ENCODE measurements around the gene ZNF892. TPM values are rescaled to one million over a fixed set of nuclear protein-coding genes. Genes with fewer than 3 reads are reported as not detected.

ZNF892 gene
- polyA plus RNA-seq, 1 experiment: 1.6 TPM

GRCh38 chr2:95174031-95174542 lies 33.2 kb upstream of the ZNF892 start:
- ChIA-PET CTCF (no interaction called here), POLR2A (no interaction called here)
- H3K27ac ChIP-seq (ENCODE audit: low read depth, low read length): no peak overlapping the region
- no peaks in the 10 kb centered on the region for H3K27me3 ChIP-seq (ENCODE audit: control insufficient read depth, insufficient read depth, low read length)
- no peak for TF ChIP-seq CTCF (IDR thresholded peaks at IDR 0.05; ENCODE audit: low read depth, low read length)
- DNase-seq (ENCODE audit: low read depth, low spot score): no peak
- H3K9me3 ChIP-seq (ENCODE audit: control insufficient read depth, insufficient read depth, low read length): no peaks in the 10 kb centered on the region; the same call in 1 of the 2 replicates
- H3K4me3 ChIP-seq (ENCODE audit: low read depth, low read length): no peak overlapping the region

GRCh38 chr2:95179451-95179850 lies 27.9 kb upstream of the ZNF892 start:
- H3K27me3 ChIP-seq (ENCODE audit: control insufficient read depth, insufficient read depth, low read length): no peaks in the 10 kb centered on the region
- TF ChIP-seq CTCF (IDR thresholded peaks at IDR 0.05; ENCODE audit: low read depth, low read length): no peak
- DNase-seq (ENCODE audit: low read depth, low spot score): no peak
- ChIA-PET CTCF (no interaction called here), POLR2A (no interaction called here)
- H3K4me3 ChIP-seq (ENCODE audit: low read depth, low read length): no peak overlapping the region
- H3K27ac ChIP-seq (ENCODE audit: low read depth, low read length): no peak overlapping the region
- H3K9me3 ChIP-seq (ENCODE audit: control insufficient read depth, insufficient read depth, low read length): peaks cover 21% of the 10 kb centered on the region

GRCh38 chr2:95181774-95182173 lies 25.5 kb upstream of the ZNF892 start:
- TF ChIP-seq CTCF (IDR thresholded peaks at IDR 0.05; ENCODE audit: low read depth, low read length): no peak
- Histone ChIP-seq H3K27me3 (ENCODE audit: control insufficient read depth, insufficient read depth, low read length) (no peaks in the 10 kb centered on the region), H3K9me3 (ENCODE audit: control insufficient read depth, insufficient read depth, low read length) (peaks cover 24% of the 10 kb centered on the region), H3K4me3 (ENCODE audit: low read depth, low read length) (no peak overlapping the region), H3K27ac (ENCODE audit: low read depth, low read length) (no peak overlapping the region)
- ChIA-PET CTCF (no interaction called here), POLR2A (no interaction called here)
- no peak for DNase-seq (ENCODE audit: low read depth, low spot score)

GRCh38 chr2:95185197-95185596 lies 22.1 kb upstream of the ZNF892 start:
- Histone ChIP-seq H3K27me3 (ENCODE audit: control insufficient read depth, insufficient read depth, low read length) (no peaks in the 10 kb centered on the region), H3K27ac (ENCODE audit: low read depth, low read length) (no peak overlapping the region), H3K9me3 (ENCODE audit: control insufficient read depth, insufficient read depth, low read length) (peaks cover 20% of the 10 kb centered on the region), H3K4me3 (ENCODE audit: low read depth, low read length) (no peak overlapping the region)
- TF ChIP-seq CTCF (IDR thresholded peaks at IDR 0.05; ENCODE audit: low read depth, low read length): no peak
- CTCF ChIA-PET: no interaction called here
- POLR2A ChIA-PET: no interaction called here
- DNase-seq (ENCODE audit: low read depth, low spot score): no peak

GRCh38 chr2:95185973-95186372 lies 21.3 kb upstream of the ZNF892 start:
- no peak for DNase-seq (ENCODE audit: low read depth, low spot score)
- CTCF ChIA-PET: no interaction called here
- Histone ChIP-seq H3K9me3 (ENCODE audit: control insufficient read depth, insufficient read depth, low read length) (peaks cover 15% of the 10 kb centered on the region), H3K27ac (ENCODE audit: low read depth, low read length) (no peak overlapping the region), H3K4me3 (ENCODE audit: low read depth, low read length) (no peak overlapping the region), H3K27me3 (ENCODE audit: control insufficient read depth, insufficient read depth, low read length) (peaks cover 4% of the 10 kb centered on the region)
- no peak for TF ChIP-seq CTCF (IDR thresholded peaks at IDR 0.05; ENCODE audit: low read depth, low read length)
- POLR2A ChIA-PET: no interaction called here

All from AG04450 (cell line).